Measurements from ENCODE around the gene FRMPD4.
"Not testable (repeated sequence)": the region's sequence is repeated elsewhere in the genome, so short reads cannot be mapped to it uniquely, and the experiment has no call there.

DNA sequence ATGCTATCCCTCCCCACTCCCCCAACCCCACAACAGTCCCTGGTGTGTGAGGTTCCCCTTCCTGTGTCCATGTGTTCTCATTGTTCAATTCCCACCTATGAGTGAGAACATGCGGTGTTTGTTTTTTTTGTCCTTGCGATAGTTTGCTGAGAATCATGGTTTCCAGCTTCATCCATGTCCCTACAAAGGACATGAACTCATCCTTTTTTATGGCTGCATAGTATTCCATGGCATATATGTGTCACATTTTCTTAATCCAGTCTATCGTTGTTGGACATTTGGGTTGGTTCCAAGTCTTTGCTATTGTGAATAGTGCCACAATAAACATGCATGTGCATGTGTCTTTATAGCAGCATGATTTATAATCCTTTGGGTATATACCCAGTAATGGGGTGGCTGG lies 25.9 kb downstream of the FRMPD4 start:
- not testable (repeated sequence) for TF ChIP-seq CTCF (conservative IDR thresholded peaks at IDR 0.05); ZFX (IDR thresholded peaks at IDR 0.05)
